ACHN (cell line): ENCODE data around the gene DDB1.

Source experiments
- DNase-seq: peaks from one replicate; pipeline ENCODE4 v3.0.0-alpha.2; 2015
- in situ Hi-C: cut with HindIII; loops from 2 replicates; pipeline ENCODE4 v1.10.0; 2017; ENCODE audit warnings: low sequenced_read_pairs, low pct_ligation_motif_present, low pct_unique_long_range_greater_than_20kb

The DDB1 gene

DNA sequence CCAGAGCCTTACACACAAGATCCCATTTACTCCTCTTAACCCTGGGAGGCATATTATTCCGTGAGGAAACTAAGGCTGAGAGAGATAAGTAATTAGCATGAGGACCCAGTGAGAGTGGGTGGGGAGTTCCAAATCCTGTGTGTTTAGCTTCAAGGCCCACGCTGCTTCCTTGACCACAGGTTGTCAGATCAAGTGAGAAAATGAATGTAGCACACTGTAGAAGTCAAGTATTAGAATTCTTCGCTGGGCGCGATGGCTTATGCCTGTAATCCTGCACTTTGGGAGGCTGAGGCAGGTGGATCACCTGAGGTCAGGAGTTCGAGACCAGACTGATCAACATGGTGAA is 25.0 kb upstream of the DDB1 start:
- DNase-seq: no peak
- in situ Hi-C loops: no loop called here

DNA sequence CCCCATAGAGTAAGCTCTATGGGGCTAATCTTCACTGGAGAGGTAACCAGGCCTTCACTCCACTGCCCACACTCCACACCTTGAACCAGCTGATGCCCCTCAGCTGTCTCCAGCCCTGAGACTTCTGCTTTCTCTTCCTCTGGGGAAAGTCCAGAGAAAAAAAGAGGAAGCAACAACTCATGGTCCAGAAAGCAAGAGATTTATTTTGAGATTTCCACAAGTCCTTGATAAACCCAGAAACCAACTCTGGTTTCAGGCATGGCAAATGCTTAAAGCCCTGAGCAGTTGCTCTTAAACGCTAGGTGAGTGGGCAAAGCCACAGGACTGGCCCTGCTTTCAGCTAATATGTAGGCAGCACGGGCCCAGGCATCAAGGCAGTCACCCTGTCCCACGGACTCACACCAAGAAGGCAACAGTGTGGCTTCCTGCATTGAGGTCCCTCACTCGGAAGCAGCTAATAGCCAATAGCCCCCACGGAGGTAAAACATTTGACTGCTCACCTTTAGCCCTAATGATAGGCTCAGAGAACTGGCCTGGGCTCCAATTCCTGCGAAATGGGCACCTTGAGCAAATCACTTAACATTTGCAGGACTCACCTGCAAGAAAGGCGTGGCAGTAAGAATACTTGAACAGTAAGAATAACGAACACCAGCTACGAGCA is 24.5 kb upstream of the DDB1 start:
- no peak for DNase-seq
- in situ Hi-C loops: no loop called here

DNA sequence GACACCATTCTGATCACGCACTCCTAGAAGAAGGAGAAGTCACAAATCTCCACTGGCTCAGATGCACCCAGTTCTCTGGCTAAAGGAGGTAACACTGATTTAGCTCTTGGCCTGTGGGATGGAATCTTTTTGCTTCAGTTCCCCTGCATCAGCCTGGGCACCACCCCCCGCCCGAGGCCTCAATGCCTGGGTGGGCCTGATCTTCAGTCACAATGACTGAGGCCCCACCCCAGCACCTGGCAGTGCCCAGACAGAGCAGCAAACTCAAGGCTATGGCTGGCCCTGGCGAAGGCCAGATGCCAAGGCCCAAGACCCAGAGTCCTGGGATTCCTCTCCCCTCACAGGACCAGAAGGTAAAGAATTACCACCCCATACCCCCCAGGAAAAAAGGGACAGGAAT is 23.8 kb upstream of the DDB1 start:
- in situ Hi-C loops: no loop called here
- no peak for DNase-seq

DNA sequence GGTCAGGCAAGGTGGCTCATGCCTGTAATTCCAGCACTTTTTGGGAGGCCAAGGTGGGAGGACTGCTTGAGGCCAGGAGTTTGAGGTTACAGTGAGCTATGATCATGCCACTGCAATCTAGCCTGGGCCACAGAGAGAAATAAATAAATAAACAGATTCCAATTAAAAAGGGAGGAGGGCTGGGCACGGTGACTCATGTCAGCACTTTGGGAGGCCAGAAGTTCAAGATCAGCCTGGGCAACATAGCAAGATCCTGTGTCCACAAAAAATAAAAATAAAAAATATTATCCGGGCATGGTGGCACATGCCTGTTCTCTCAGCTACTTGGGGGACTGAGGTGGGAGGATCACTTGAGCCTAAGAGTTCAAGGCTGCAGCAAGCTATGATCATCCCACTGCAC is 21.3 kb upstream of the DDB1 start:
- in situ Hi-C loops: no loop called here
- no peak for DNase-seq

DNA sequence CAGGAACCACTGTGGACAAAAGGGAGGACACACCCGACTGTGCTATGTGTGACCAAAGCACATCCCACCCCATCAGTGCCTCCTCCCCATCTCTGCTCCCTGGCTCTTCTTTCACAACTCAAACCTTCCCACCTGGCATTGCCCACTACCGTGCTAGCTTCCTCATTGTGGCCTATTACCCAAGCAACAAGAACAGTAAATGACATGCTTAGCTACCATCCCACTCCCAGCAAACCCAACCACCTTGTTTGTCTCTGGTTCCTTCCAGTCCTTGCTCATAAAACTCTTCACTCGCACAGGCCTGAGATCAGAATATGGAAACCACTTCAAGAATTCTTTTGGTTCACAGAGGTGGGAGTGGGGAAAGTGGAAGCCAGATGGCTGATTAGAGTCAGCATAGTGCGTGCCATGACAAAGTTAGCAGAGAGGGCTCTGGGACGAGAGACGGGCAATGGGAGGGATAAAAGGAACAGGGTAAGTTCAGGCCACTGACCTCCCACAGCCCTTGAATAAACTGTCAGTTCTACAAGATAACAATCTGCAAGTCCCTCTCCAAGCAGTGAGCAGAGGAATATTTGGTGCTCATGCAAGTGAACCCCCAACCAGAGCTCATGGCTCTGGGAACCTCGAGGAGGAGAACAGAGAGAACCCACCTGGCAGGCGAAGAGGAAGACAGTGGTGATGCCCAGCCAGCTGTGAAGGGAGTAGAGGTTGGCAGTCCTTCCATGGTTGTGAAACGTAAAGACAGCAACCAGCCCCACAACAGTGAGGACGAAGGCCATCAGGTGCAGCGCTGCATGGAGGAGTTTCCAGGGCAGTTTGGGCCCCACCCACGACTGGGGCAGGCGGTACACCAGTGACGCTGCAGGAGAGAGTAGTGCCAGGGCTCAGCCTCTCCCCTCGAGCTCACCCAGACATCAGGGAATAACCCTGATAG is 20.5 kb upstream of the DDB1 start:
- in situ Hi-C loops: no loop called here
- no peak for DNase-seq

DNA sequence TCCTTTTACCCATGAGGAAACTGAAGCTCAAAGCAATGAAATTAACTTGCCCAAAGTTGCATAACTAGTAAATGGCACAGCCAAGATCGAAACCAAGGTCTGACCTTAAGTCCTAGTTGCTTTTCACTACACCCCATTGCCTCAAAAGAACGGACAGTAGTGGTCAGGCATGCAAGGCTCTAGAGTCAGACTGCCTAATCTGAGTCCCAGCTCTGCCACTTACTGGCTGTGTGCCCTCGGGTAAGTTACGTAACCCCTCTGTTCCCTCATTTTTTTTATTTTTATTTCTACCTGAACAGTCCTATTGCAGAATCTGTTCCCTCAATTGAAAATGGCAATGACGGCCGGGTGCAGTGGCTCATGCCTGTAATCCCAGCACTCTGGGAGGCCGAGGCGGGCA is 19.1 kb upstream of the DDB1 start:
- in situ Hi-C loops: no loop called here
- DNase-seq: no peak

DNA sequence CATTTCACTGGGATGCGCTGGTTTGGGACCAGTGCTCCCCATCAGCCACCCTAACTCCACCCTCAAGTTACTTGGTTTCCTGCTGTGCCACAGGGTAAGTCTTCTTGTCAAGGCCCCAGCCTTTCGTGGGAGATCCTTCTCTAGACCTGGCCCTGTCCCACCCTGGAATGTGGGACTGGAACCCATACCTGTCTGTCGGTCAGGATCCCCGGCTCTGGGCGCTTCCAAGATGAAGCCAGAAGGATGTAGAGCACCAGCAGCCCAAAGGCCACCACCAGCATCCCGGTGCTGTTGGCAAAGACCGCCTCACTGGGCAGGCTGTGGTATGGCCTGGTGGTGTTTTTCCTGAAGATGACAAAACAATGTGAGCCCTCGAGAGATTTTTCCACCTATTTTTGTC is 17.9 kb upstream of the DDB1 start:
- DNase-seq: no peak
- in situ Hi-C loops: no loop called here

DNA sequence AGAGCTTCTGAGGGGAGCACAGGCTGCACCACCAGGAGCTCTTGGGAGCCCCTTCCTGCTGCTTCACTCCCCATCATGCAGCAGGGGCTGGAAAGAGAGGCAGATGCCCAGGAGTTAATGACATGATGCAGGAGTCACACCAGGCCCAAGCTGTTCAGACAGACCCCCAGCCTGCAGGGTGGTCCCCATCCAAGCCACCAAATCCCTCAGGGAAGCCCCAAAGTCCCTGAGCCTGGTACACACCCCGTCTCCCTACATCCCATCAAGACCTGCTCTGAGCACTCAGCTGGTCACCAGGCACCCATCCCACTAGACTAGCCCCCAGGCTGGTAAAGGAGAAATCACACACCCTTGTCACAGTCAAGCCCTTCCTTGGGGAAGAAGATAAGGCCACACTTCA is 17.4 kb upstream of the DDB1 start:
- in situ Hi-C loops: no loop called here

DNA sequence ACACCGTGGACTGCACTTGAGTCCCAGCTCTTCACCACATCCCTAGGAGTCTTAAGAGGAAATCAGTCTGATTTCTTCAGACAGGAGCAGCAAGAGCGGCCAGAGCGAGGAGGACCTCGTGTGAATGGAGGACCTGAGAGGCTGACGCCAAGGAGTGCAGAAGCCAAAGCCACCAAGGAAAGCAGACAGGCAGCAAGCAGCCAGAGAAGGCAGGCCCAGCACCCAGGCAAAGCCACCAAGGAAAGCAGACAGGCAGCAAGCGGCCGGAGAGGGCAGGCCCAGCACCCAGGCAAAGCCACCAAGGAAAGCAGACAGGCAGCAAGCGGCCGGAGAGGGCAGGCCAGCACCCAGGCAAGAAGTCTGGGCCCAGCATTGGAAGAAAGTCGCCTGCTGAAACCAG is 17.0 kb upstream of the DDB1 start:
- DNase-seq: no peak
- in situ Hi-C loops: no loop called here

More for the DNA sequence above, 17.4 kb upstream of the DDB1 start:
- DNase-seq: no peak

DNA sequence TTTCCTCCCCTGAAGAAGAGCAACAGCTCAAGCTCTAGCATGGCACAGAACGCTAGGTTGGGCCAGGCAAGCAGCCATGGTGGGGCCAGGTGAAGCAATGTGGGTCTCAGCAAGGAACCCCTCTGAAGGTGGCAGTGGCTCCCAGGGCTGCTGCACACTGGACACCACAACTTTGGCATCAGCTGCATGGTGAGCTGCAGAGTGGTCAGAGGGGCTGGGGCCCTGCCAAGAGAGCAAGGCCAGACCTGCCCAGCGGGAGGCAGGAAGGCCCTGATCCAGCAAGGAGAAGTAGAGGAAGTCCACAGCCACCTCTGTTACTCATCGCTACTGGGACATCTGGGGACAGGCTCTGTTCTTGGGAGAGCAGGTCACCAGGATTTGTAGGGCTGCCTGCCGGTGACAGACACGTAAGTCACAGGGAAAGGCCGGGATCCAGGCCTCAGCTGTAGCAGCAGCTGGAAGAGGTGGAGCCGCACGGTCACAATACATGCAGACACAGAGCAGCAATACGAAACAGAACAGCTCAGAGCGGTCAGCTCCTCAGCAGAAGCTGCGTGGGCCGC is 16.4 kb upstream of the DDB1 start:
- in situ Hi-C loops: no loop called here
- no peak for DNase-seq

DNA sequence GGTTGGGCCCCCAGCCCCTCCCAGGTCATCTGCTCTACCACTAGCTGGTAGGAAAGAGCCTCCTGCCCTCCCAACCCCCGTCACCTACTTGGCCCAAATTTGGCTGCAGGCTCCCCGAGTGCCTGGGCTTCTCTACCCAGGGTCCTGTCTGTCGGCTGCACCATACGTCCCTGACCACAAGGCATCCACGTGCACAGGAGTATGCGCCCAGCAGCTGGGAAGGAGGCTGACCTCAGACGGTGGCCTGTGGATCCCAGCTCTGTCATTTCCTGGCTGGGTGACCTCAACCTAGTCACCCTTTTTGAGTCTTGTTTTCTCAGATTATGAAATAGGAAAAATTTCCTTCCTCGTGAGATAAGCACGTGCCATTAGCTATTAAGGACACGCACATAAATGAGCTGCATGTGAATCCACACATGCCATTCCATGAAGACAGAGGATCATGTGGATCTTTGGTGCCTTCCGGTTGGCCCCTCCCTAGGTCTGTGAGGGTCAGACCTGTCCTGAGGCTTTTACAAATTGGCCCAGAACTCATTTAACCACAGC is 15.1 kb upstream of the DDB1 start:
- DNase-seq: no peak
- in situ Hi-C loops: no loop called here

DNA sequence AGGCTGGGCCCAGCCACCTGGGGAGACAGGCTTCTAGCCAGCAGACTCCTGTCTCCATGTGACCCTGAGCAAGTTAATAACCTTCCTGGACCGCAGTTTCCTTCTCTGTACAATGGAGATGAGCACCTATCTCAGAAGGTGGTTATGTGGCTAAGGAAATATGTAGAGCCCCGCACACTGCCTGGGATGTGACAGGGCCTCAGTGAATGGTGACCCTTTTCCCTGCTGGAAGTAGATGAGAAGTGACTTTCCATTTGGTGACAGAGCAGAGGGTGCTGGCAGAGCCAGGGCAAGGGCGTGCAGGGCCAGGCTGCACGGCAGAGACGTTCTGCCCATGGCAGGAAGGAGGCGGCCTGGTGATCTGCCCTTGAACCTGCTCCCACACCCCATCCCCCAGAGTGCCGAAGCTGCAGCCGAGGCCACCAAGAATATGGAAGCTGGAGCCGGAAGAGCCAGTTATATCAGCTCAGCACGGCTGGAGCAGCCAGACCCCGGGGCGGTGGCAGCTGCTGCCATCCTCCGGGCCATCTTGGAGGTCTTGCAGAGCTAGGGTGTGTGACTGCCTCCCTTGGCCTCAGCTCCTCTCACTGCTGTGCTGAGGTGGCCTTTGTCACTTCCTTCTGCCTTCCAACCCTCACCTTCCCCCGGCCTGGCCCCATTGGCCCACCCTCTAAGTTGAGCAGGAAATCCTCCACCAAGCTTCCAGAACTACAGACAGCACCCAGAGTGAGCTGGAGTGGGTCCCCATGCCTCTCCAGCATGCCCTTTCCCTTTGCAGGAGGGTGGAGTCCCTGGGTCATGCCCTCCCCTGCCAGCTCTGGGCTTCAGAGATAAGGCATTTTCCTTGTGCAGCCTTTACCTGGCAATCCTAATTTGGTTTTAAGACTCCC is 13.3 kb upstream of the DDB1 start:
- in situ Hi-C loops: no loop called here
- DNase-seq: no peak

DNA sequence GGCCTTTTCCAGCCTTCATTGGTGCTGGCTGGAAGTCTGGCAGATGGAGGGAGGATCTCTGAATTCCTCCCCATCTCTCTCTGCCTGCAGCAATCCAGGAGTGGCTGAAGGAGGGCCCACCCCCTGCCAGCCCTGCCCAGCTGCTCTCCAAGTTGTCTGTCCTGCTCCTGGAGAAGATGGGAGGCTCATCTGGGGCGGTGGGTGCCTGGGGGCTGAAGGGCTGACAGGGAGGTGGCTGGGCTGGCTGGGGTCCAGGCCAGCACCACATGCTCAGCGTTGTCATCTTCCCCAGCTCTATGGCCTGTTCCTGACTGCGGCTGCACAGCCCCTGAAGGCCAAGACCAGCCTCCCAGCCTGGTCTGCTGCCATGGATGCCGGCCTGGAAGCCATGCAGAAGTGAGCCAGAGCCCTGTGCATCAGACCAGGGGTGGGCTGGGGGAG is 12.3 kb upstream of the DDB1 start:
- DNase-seq: no peak
- in situ Hi-C loops: no loop called here

DNA sequence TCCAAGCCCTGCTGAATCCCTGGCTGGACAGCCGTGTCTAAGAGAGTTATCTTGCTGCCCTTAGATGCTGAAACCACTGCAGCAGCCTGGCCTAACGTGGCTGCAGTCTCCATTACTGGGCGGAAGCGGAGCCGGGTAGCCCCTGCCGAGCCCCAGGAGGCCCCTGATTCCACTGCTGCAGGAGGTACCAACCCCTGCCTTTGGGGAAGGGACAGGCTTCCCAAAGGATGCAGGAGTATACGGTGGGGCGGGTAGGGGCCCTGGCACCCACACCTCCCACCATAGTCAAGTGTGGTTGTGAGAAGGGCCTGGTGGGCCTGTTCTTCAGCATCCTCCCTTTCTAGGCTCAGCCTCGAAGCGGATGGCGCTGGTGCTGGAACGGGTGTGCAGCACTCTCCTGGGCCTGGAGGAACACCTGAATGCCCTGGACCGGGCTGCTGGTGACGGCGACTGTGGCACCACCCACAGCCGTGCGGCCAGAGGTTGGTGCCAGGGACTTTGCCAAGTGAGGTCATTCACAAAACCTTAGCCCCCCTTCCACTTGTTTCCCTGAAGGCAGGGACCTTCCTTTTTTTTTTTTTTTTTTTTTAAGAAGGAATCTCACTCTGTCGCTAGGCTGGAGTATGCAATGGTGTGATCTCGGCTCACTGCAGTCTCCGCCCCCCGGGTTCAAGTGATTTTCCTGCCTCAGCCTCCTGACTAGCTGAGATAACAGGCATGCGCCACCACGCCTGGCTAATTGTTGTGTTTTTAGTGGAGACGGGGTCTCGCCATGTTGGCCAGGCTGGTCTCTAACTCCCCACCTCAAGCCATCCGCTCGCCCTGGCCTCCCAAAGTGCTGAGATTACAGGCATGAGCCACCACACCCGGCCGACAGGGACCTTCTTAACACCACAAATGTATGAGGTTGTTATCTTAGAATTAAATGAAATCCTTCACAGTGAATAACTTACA is 11.2 kb upstream of the DDB1 start:
- in situ Hi-C loops: no loop called here
- DNase-seq: no peak

DNA sequence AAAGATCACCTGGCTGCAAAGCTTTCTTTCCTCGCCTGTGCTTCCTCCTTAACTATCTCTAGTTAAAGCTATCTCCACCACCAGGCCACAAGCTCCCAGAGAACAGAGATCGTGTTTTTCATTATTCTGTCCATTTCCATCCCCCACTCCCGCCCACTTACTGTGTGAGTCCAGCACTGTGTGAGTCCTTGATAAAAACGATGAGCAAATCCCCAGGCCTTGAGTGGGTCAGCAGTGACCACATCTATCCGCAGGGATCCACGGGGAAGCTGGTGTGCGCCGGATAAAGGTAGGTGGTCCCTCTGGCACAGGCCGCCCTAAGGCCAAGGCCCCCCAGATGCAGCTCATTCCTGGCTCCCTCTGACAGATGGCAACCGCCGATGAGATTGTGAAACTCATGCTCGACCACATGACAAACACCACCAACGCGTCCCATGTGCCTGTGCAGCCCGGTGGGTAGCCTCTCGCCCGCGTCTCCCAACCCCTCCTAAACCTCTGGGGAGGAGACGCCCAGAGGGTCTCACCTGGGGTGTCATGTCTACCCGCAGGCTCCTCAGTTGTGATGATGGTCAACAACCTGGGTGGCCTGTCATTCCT is 9.4 kb upstream of the DDB1 start:
- no peak for DNase-seq
- in situ Hi-C loops: no loop called here

DNA sequence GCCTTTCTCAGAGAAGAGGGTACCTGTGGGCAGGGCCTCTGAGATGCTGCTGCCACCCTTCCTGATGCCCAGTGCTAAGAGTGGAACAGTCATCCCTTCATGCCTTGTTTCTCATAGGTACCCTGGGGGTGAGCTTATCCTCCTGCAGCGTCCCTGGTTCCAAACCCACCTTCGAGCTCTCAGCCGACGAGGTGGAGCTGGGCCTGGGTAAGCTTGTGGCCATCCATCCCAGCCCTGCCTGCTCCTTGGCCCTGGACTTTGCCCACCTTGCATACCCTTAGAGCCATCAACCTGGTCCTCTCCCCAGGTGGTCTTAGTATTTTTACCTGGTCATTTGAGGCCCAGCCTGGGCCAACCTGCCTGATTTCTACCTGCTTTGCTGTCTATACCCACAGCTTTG is 8.8 kb upstream of the DDB1 start:
- DNase-seq: no peak
- in situ Hi-C loops: no loop called here

DNA sequence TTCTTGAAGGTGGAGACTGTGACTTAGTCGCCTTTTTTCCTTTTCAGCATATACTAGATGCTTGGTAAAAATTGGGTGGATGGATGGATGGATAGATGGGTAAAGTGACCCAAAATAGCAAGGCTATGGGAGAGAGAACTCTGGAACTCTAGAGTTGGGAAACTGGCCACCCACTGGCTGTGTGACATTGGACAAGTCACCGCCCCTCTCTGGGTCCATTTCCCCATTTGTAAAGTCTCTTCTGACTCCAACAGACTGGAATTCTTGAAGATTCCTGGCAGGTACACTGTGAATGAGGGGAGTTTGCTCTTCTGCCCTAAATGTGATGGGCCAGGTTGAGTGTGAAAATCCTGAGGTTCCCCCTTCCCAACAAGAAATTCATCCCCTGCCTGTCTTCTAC is 8.1 kb upstream of the DDB1 start:
- no peak for DNase-seq
- in situ Hi-C loops: no loop called here
